Esophagus mucosa (tissue), 1 donor: Measurements from ENCODE around the gene ZC3H14. TPM values are rescaled to one million over a fixed set of nuclear protein-coding genes. Genes with fewer than 3 reads are reported as not detected.
"Not testable (repeated sequence)": the region's sequence is repeated elsewhere in the genome, so short reads cannot be mapped to it uniquely, and the experiment has no call there.

Experiments
- ATAC-seq: fragments of 200-7000 bp; cut with Tn5 transposase; one replicate; pipeline ENCODE4 v1.9.1; 2020
- total RNA-seq: library from RNA; stranded (reverse); gene quantifications from one replicate; pipeline ENCODE4 v1.2.4, GENCODE V29; 2023
- donor health status: DM: yes; HTN: yes; CAD: no.

Gene ZC3H14
- 32.7 TPM for total RNA-seq

GRCh38 chr14:88562831-88563686 is at the start of gene ZC3H14:
Gene ZC3H14, plus strand, starts transcription at chr14:88563037. Its CDS starts 97 bp downstream, at chr14:88563134.
- ATAC-seq: peak; percentile 98

- no peak for ATAC-seq
Measured at GRCh38 chr14:88515499-88516221, 47.2 kb upstream of the ZC3H14 start.

GRCh38 chr14:88516861-88517357 is 45.9 kb upstream of the ZC3H14 start:
- no peak for ATAC-seq

GRCh38 chr14:88518592-88519512 is 44.0 kb upstream of the ZC3H14 start:
- peak; percentile 28 for ATAC-seq

- no peak for ATAC-seq
Measured at GRCh38 chr14:88519907-88520306, 42.9 kb upstream of the ZC3H14 start.

- ATAC-seq: no peak
Measured at GRCh38 chr14:88521818-88522217, 41.0 kb upstream of the ZC3H14 start.

GRCh38 chr14:88522393-88522792 is 40.4 kb upstream of the ZC3H14 start:
- ATAC-seq: no peak

GRCh38 chr14:88529889-88530288 is 32.9 kb upstream of the ZC3H14 start:
- ATAC-seq: not testable (repeated sequence)

GRCh38 chr14:88533064-88533602 is 29.7 kb upstream of the ZC3H14 start:
- ATAC-seq: no peak

GRCh38 chr14:88535149-88535548 is 27.7 kb upstream of the ZC3H14 start:
- ATAC-seq: peak; percentile 74

- no peak for ATAC-seq
Measured at GRCh38 chr14:88535813-88536212, 27.0 kb upstream of the ZC3H14 start.

- no peak for ATAC-seq
Measured at GRCh38 chr14:88541324-88541723, 21.5 kb upstream of the ZC3H14 start.

GRCh38 chr14:88542857-88543795 is 19.7 kb upstream of the ZC3H14 start:
- no peak for ATAC-seq

- no peak for ATAC-seq
Measured at GRCh38 chr14:88545256-88545655, 17.6 kb upstream of the ZC3H14 start.

- ATAC-seq: no peak
Measured at GRCh38 chr14:88546621-88547385, 16.0 kb upstream of the ZC3H14 start.

- no peak for ATAC-seq
Measured at GRCh38 chr14:88547386-88547780, 15.5 kb upstream of the ZC3H14 start.

- ATAC-seq: no peak
Measured at GRCh38 chr14:88550078-88550477, 12.8 kb upstream of the ZC3H14 start.

GRCh38 chr14:88551094-88551870 is 11.6 kb upstream of the ZC3H14 start:
- ATAC-seq: peak; percentile 82

GRCh38 chr14:88551980-88552431 is 10.8 kb upstream of the ZC3H14 start:
- no peak for ATAC-seq
